ENCODE data around the gene BPTF.
A peak's percentile ranks its signal among the peaks of the same experiment; 100 is the strongest.

GRCh38 chr17:67824735-67825626 is at the start of gene BPTF:
- TF ChIP-seq CTCF (IDR thresholded peaks at IDR 0.05; ENCODE audit: poor library complexity) = peak; percentile 87
- no peak for TF ChIP-seq EZH2phosphoT487 (IDR thresholded peaks at IDR 0.05; ENCODE audit: low read depth, severe bottlenecking, unreplicated experiment)
